Breast epithelium (tissue), 4 donors: Measurements from ENCODE around the gene CHM. TPM values are rescaled to one million over a fixed set of nuclear protein-coding genes. Genes with fewer than 3 reads are reported as not detected.

ENCODE experiments used
- DNase-seq, 2 donors: peaks; one replicate each; pipeline ENCODE4 v3.0.0-alpha.2; 2019; ENCODE audit warnings: low spot score in 2 of 2
- H3K27ac ChIP-seq, 2 donors: fragments of 200-600 bp; sonication (generic) in 1 of 2; one replicate each; pipeline ENCODE4 v1.5.1; 2016 to 2019; ENCODE audit warnings: mild to moderate bottlenecking in 1 of 2
- H3K27me3 ChIP-seq, 2 donors: fragments of 200-600 bp; sonication (generic) in 1 of 2; one replicate each; pipeline versions ENCODE4 v1.5.1 to v1.6.0; 2017 to 2019; ENCODE audit warnings: control low read depth in 1 of 2, mild to moderate bottlenecking in 1 of 2
- H3K36me3 ChIP-seq: fragments of 200-600 bp; one replicate; pipeline ENCODE4 v1.5.1; 2019
- H3K4me1 ChIP-seq, 2 donors: fragments of 200-600 bp; sonication (generic); one replicate each; pipeline ENCODE4 v1.5.1; 2016 to 2019; ENCODE audit warnings: control low read depth in 1 of 2
- H3K4me3 ChIP-seq, 3 donors: fragments of 200-600 bp; sonication (generic); 1 replicate in 2 of 3; 2 replicates in 1 of 3; pipeline ENCODE4 v1.5.1; 2016 to 2019; ENCODE audit warnings: mild to moderate bottlenecking in 3 of 3, moderate library complexity in 2 of 3
- H3K9me3 ChIP-seq, 2 donors: fragments of 200-600 bp; sonication (generic) in 1 of 2; one replicate each; pipeline ENCODE4 v1.5.1; 2016 to 2019; ENCODE audit warnings: control low read depth in 1 of 2
- POLR2A ChIP-seq: fragments of 450-650 bp; IDR thresholded peaks from one replicate; pipeline ENCODE4 v1.6.1; 2016; ENCODE audit warnings: antibody characterized with exemption, mild to moderate bottlenecking, moderate library complexity
- POLR2AphosphoS5 ChIP-seq, 3 donors: sonication (generic); formaldehyde crosslinking; IDR thresholded peaks; one replicate each; pipeline ENCODE4 v1.6.1; 2017; ENCODE audit warnings: antibody characterized with exemption in 3 of 3
- intact Hi-C: fragments of 100-400 bp; cut with DNase I; formaldehyde crosslinking; loops from one replicate; pipeline ENCODE4 v1.15.1; 2023; ENCODE audit warnings: low total_unique reads
- total RNA-seq, 3 donors: library from RNA; depleted of rRNA; stranded (reverse); fragments of >200 nt; gene quantifications; one replicate each; pipeline ENCODE4 v1.1.0, GENCODE V29; 2016
- TF ChIP-seq, protein P1 (sequence below), 3 donors: fragments of 450-650 bp; IDR thresholded peaks; one replicate each; pipeline ENCODE4 v1.5.1; 2016 to 2017; ENCODE audit warnings: antibody characterized with exemption in 3 of 3, mild to moderate bottlenecking in 3 of 3, moderate library complexity in 3 of 3

The CHM gene
- total RNA-seq, 3 donors from 2014 or later = 18.4 to 37.2 (median 22.9) TPM

DNA sequence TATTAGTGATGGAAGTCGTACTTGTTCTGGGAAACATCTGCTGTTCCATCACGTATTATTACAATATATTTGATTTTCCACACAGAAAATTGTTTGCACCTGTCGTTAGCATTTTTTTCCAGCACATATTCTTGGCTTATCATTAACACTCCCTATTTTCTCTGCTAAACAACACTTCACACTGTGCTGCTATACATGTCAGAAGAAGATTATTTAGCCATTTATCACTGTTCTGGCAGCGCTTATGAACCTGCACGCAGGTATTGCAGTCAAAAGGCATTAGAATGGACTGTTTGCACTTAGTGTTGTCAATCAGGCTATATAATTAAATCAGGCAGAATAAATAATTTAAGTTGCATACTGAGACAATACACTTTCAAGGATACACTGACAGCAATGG lies 218.6 kb downstream of the CHM start:
- Histone ChIP-seq H3K36me3 (no peaks in the 10 kb centered on the region), H3K4me1 (no peaks in the 10 kb centered on the region), H3K27me3 (no peaks in the 10 kb centered on the region), H3K4me3 (no peak overlapping the region), H3K27ac (no peak overlapping the region), H3K9me3 (no peaks in the 10 kb centered on the region)
- intact Hi-C loops = no loop called here
- TF ChIP-seq, protein P1, sequence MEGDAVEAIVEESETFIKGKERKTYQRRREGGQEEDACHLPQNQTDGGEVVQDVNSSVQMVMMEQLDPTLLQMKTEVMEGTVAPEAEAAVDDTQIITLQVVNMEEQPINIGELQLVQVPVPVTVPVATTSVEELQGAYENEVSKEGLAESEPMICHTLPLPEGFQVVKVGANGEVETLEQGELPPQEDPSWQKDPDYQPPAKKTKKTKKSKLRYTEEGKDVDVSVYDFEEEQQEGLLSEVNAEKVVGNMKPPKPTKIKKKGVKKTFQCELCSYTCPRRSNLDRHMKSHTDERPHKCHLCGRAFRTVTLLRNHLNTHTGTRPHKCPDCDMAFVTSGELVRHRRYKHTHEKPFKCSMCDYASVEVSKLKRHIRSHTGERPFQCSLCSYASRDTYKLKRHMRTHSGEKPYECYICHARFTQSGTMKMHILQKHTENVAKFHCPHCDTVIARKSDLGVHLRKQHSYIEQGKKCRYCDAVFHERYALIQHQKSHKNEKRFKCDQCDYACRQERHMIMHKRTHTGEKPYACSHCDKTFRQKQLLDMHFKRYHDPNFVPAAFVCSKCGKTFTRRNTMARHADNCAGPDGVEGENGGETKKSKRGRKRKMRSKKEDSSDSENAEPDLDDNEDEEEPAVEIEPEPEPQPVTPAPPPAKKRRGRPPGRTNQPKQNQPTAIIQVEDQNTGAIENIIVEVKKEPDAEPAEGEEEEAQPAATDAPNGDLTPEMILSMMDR (IDR thresholded peaks at IDR 0.05) = no peak
- TF ChIP-seq POLR2AphosphoS5 (IDR thresholded peaks at IDR 0.05) = no peak
- TF ChIP-seq POLR2A = no peak
- no peak for DNase-seq

DNA sequence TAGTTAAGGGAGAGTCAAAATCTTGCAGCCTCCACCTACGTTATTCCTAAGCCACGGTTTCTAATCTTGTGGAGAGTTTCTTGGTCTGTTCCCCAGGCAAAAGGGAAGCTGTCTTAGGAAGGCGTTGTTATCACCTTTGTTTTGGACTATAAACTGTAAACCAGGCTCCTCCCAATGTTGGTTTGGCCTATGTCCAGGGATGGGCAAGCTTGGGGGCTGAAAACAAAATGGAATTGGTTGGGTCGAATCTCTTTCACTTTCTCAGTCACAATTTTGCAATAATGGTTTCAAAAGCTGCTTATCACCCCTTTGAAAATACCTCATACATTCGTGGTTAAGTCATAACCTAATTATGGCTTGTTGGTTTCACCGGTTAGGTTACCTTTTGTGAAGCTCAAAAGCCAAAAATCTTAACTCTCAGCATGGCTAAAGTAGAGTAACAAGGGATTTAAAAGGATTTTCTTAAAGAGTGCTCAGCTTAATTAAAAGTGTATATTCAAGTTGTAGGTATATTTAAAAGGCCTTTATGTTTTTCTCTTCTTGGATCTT lies 232.1 kb downstream of the CHM start:
- TF ChIP-seq, protein P1 (IDR thresholded peaks at IDR 0.05) = no peak
- TF ChIP-seq POLR2AphosphoS5 (IDR thresholded peaks at IDR 0.05) (no peak), POLR2A (no peak)
- Histone ChIP-seq H3K27ac (no peak overlapping the region), H3K4me1 (no peaks in the 10 kb centered on the region), H3K36me3 (no peaks in the 10 kb centered on the region), H3K27me3 (peaks cover 0 to 5% of the 10 kb centered on the region in 2 donors), H3K4me3 (no peak overlapping the region), H3K9me3 (peaks cover 16 to 47% of the 10 kb centered on the region in 2 donors)
- no peak for DNase-seq
- intact Hi-C loops = no loop called here

Other genes with a start within 250 kb of the CHM start
- under 1 TPM in 1 of 3 donors, not detected in 2; 0.29 TPM for gene DACH2, start 100.9 kb upstream of the CHM start, total RNA-seq